ENCODE data around the gene ITPKC.

DNA sequence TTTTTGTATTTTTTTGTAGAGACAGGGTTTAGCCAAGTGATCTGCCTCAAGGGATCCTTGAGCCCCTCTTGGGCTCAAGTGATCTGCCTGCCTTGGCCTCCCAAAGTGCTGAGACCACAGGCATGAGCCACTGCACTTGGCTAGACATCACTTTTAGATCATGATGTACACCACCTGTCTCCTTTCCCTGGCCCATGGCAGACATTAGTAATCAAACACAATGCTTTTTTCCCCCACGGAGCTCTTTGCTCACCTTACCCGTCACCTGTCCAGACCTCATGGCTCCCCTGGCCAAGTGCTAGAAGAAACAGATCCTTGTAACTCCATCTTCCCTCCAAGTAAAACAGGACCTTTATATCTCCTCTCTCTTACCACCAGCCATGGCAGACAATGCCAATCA, 44.9 kb upstream of the ITPKC start:
- TF ChIP-seq EP300 (IDR thresholded peaks at IDR 0.05) (no peak), POLR2A (IDR thresholded peaks at IDR 0.05) (no peak)
- TF ChIP-seq, protein P1, sequence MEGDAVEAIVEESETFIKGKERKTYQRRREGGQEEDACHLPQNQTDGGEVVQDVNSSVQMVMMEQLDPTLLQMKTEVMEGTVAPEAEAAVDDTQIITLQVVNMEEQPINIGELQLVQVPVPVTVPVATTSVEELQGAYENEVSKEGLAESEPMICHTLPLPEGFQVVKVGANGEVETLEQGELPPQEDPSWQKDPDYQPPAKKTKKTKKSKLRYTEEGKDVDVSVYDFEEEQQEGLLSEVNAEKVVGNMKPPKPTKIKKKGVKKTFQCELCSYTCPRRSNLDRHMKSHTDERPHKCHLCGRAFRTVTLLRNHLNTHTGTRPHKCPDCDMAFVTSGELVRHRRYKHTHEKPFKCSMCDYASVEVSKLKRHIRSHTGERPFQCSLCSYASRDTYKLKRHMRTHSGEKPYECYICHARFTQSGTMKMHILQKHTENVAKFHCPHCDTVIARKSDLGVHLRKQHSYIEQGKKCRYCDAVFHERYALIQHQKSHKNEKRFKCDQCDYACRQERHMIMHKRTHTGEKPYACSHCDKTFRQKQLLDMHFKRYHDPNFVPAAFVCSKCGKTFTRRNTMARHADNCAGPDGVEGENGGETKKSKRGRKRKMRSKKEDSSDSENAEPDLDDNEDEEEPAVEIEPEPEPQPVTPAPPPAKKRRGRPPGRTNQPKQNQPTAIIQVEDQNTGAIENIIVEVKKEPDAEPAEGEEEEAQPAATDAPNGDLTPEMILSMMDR (IDR thresholded peaks at IDR 0.05), result no peak
